A549 (cell line): ENCODE results near the gene ISL1.

Source experiments
- BHLHE40 ChIP-seq: IDR thresholded peaks from 2 replicates; pipeline ENCODE4 v1.6.1; 2012; ENCODE audit warnings: low read depth, low read length, inconsistent platforms
- CEBPB ChIP-seq, 2 experiments: fragments of >200 bp in 1 of 2; sonication (Bioruptor Twin) in 1 of 2; formaldehyde crosslinking in 1 of 2; IDR thresholded peaks; 2 replicates each; pipeline ENCODE4 v1.6.1; 2012 to 2016
- EP300 ChIP-seq, 2 experiments: fragments of >200 bp; sonication (Bioruptor Twin); formaldehyde crosslinking; IDR thresholded peaks; 2 replicates in 1 of 2; 3 replicates in 1 of 2; pipeline ENCODE4 v1.6.1; 2016 to 2017
- HDAC2 ChIP-seq: fragments of 200-600 bp; sonication (generic); IDR thresholded peaks from 2 replicates; pipeline ENCODE4 v1.6.1; 2016
- HOXA7 ChIP-seq: fragments of 250-450 bp; sonication (Bioruptor Pico); IDR thresholded peaks from 2 replicates; pipeline ENCODE4 v1.5.0; 2020; ENCODE audit warnings: mild to moderate bottlenecking, moderate library complexity
- HOXB5 ChIP-seq: fragments of 250-450 bp; sonication (Bioruptor Pico); IDR thresholded peaks from 2 replicates; pipeline ENCODE4 v1.5.0; 2020; ENCODE audit warnings: mild to moderate bottlenecking, moderate library complexity
- MAZ ChIP-seq: fragments of 150-350 bp; IDR thresholded peaks from 2 replicates; pipeline ENCODE4 v1.6.1; 2014; ENCODE audit warnings: antibody characterized with exemption, low read depth, low read length, borderline replicate concordance
- NPAS2 ChIP-seq: fragments of 250-450 bp; sonication (Bioruptor Pico); IDR thresholded peaks from 2 replicates; pipeline ENCODE4 v1.8.0; 2022; ENCODE audit warnings: mild to moderate bottlenecking, moderate library complexity, borderline replicate concordance
- PHF8 ChIP-seq: fragments of 200-600 bp; sonication (generic); IDR thresholded peaks from 2 replicates; pipeline ENCODE4 v1.6.1; 2016; ENCODE audit warnings: low read depth, mild to moderate bottlenecking, antibody characterized with exemption, moderate library complexity, borderline replicate concordance
- RCOR1 ChIP-seq: fragments of 150-350 bp; IDR thresholded peaks from 2 replicates; pipeline ENCODE4 v1.6.1; 2014; ENCODE audit warnings: antibody characterized with exemption, low read length, low read depth
- SMC3 ChIP-seq: fragments of >200 bp; sonication (Bioruptor Twin); formaldehyde crosslinking; IDR thresholded peaks from 3 replicates; pipeline ENCODE4 v1.6.1; 2018; ENCODE audit warnings: inconsistent platforms
- ZNF302 ChIP-seq: fragments of 250-450 bp; sonication (Bioruptor Pico); IDR thresholded peaks from 2 replicates; pipeline ENCODE4 v1.9.0; 2021; ENCODE audit warnings: inconsistent platforms, mild to moderate bottlenecking, moderate library complexity
- TF ChIP-seq, protein P1 (sequence below): fragments of >200 bp; sonication (Bioruptor Twin); formaldehyde crosslinking; IDR thresholded peaks from 3 replicates; pipeline ENCODE4 v1.5.1; 2016
- TF ChIP-seq, protein P2 (sequence below): fragments of 450-650 bp; IDR thresholded peaks from 2 replicates; pipeline ENCODE4 v1.6.1; 2014; ENCODE audit warnings: antibody characterized with exemption

DNA sequence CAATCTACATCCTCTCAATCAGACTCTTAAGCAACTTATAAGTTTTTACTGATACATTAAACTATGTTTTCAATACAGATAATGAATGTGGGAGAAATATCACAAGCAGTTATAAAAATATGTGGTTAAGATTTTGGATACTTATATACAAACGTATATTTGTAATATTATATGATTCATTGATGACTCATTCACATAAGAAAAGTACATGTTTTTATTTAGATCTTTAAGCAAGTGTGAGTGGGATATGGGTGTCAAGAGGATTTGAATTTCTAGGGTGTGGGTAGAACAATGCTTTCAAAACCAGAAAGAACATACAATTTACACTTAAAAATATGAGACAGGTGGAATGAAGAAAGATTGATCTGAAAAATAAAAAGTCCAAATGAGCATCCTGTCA is 36.1 kb upstream of the ISL1 start:
- no peak for TF ChIP-seq ZNF302 (CRISPR knock-in tag)
- TF ChIP-seq RCOR1: no peak
- TF ChIP-seq BHLHE40: no peak
- TF ChIP-seq, protein P1, sequence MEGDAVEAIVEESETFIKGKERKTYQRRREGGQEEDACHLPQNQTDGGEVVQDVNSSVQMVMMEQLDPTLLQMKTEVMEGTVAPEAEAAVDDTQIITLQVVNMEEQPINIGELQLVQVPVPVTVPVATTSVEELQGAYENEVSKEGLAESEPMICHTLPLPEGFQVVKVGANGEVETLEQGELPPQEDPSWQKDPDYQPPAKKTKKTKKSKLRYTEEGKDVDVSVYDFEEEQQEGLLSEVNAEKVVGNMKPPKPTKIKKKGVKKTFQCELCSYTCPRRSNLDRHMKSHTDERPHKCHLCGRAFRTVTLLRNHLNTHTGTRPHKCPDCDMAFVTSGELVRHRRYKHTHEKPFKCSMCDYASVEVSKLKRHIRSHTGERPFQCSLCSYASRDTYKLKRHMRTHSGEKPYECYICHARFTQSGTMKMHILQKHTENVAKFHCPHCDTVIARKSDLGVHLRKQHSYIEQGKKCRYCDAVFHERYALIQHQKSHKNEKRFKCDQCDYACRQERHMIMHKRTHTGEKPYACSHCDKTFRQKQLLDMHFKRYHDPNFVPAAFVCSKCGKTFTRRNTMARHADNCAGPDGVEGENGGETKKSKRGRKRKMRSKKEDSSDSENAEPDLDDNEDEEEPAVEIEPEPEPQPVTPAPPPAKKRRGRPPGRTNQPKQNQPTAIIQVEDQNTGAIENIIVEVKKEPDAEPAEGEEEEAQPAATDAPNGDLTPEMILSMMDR: no peak
- no peak for TF ChIP-seq HOXA7 (CRISPR knock-in tag)
- no peak for TF ChIP-seq SMC3
- no peak for TF ChIP-seq PHF8
- no peak for TF ChIP-seq HDAC2
- TF ChIP-seq CEBPB (IDR thresholded peaks at IDR 0.05): no peak
- no peak for TF ChIP-seq NPAS2 (CRISPR knock-in tag)
- TF ChIP-seq, protein P2, sequence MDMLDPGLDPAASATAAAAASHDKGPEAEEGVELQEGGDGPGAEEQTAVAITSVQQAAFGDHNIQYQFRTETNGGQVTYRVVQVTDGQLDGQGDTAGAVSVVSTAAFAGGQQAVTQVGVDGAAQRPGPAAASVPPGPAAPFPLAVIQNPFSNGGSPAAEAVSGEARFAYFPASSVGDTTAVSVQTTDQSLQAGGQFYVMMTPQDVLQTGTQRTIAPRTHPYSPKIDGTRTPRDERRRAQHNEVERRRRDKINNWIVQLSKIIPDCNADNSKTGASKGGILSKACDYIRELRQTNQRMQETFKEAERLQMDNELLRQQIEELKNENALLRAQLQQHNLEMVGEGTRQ: no peak
- no peak for TF ChIP-seq EP300 (IDR thresholded peaks at IDR 0.05)
- TF ChIP-seq MAZ: no peak
- no peak for TF ChIP-seq HOXB5
